ENCODE measurements around the gene RLN3. TPM values are rescaled to one million over a fixed set of nuclear protein-coding genes. Genes with fewer than 3 reads are reported as not detected.

Gene RLN3
- total and polyA plus RNA-seq, 9 of the 15 experiments (the other 6 are each of a cell fraction or from before 2014, with no cell fraction given) = 0.31 to 1.2 (median 0.71) TPM; not detected in 6

DNA sequence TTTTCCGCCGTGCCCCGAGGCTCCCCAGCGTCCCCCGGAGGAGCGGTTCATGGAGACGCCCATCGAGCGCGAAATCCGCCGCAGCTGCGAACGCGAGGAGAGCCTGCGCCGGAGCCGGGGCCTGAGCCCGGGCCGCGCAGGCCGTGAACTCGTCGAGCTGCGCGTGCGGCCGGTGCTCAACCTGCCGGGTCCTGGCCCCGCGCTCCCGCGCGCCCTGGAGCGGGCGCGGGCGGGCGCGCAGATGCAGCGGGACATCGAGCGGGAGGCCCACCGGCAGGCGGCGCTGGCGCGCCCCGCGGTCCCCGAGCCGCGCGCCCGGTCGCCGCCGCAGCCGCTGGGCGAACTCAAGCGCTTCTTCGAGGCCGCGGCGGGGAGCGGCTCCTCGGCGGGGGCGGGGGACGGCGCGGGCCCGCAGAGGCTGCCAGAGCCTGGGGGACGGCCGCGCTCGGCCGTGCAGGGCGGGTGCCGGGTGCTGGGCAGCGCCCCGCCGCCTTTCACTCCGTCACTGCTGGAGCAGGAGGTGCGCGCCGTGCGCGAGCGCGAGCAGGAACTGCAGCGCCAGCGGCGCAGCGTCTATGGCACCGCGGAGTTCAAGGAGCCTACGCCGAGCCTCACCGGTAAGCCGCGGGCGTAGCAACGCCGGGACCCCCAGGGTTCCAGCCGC lies 45.4 kb downstream of the RLN3 start (continued):
- no peak for TF ChIP-seq ZNF780A (CRISPR knock-in tag; IDR thresholded peaks at IDR 0.05)
- no peak for TF ChIP-seq RBM17 (IDR thresholded peaks at IDR 0.05; ENCODE audit: borderline replicate concordance, low read depth, low read length)
- TF ChIP-seq HSF4 (CRISPR knock-in tag; IDR thresholded peaks at IDR 0.05; ENCODE audit: borderline replicate concordance) = no peak
- TF ChIP-seq MCM2 (IDR thresholded peaks at IDR 0.05; ENCODE audit: low read depth) = no peak
- TF ChIP-seq ARNT (IDR thresholded peaks at IDR 0.05) = no peak
- no peak for TF ChIP-seq ZNF75A (CRISPR knock-in tag; IDR thresholded peaks at IDR 0.05)
- TF ChIP-seq, protein P1, sequence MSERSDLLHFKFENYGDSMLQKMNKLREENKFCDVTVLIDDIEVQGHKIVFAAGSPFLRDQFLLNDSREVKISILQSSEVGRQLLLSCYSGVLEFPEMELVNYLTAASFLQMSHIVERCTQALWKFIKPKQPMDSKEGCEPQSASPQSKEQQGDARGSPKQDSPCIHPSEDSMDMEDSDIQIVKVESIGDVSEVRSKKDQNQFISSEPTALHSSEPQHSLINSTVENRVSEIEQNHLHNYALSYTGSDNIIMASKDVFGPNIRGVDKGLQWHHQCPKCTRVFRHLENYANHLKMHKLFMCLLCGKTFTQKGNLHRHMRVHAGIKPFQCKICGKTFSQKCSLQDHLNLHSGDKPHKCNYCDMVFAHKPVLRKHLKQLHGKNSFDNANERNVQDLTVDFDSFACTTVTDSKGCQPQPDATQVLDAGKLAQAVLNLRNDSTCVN (CRISPR knock-in tag; IDR thresholded peaks at IDR 0.05) = no peak
- TF ChIP-seq, protein P2, sequence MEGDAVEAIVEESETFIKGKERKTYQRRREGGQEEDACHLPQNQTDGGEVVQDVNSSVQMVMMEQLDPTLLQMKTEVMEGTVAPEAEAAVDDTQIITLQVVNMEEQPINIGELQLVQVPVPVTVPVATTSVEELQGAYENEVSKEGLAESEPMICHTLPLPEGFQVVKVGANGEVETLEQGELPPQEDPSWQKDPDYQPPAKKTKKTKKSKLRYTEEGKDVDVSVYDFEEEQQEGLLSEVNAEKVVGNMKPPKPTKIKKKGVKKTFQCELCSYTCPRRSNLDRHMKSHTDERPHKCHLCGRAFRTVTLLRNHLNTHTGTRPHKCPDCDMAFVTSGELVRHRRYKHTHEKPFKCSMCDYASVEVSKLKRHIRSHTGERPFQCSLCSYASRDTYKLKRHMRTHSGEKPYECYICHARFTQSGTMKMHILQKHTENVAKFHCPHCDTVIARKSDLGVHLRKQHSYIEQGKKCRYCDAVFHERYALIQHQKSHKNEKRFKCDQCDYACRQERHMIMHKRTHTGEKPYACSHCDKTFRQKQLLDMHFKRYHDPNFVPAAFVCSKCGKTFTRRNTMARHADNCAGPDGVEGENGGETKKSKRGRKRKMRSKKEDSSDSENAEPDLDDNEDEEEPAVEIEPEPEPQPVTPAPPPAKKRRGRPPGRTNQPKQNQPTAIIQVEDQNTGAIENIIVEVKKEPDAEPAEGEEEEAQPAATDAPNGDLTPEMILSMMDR (IDR thresholded peaks at IDR 0.05 in 2 of 3, conservative IDR thresholded peaks at IDR 0.05 in 1 of 3; ENCODE audit: insufficient read depth in 2 of 3, low read depth in 1 of 3, low read length in 3 of 3) = peak; percentile 17 to 88 (median 75); a peak in 5 of 6 replicates
- TF ChIP-seq, protein P3, sequence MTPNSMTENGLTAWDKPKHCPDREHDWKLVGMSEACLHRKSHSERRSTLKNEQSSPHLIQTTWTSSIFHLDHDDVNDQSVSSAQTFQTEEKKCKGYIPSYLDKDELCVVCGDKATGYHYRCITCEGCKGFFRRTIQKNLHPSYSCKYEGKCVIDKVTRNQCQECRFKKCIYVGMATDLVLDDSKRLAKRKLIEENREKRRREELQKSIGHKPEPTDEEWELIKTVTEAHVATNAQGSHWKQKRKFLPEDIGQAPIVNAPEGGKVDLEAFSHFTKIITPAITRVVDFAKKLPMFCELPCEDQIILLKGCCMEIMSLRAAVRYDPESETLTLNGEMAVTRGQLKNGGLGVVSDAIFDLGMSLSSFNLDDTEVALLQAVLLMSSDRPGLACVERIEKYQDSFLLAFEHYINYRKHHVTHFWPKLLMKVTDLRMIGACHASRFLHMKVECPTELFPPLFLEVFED (CRISPR knock-in tag; conservative IDR thresholded peaks at IDR 0.05) = no peak
- TF ChIP-seq RBM34 (IDR thresholded peaks at IDR 0.05; ENCODE audit: borderline replicate concordance, insufficient read depth, low read length) = no peak
- no peak for TF ChIP-seq MTF1 (CRISPR knock-in tag; IDR thresholded peaks at IDR 0.05; ENCODE audit: borderline replicate concordance)
- TF ChIP-seq CEBPB (tag; IDR thresholded peaks at IDR 0.05) = no peak
- TF ChIP-seq, protein P4, sequence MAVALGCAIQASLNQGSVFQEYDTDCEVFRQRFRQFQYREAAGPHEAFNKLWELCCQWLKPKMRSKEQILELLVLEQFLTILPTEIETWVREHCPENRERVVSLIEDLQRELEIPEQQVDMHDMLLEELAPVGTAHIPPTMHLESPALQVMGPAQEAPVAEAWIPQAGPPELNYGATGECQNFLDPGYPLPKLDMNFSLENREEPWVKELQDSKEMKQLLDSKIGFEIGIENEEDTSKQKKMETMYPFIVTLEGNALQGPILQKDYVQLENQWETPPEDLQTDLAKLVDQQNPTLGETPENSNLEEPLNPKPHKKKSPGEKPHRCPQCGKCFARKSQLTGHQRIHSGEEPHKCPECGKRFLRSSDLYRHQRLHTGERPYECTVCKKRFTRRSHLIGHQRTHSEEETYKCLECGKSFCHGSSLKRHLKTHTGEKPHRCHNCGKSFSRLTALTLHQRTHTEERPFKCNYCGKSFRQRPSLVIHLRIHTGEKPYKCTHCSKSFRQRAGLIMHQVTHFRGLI (CRISPR knock-in tag; IDR thresholded peaks at IDR 0.05) = no peak
- TF ChIP-seq ZNF133 (CRISPR knock-in tag; IDR thresholded peaks at IDR 0.05) = no peak
- no peak for TF ChIP-seq NFE2 (IDR thresholded peaks at IDR 0.05; ENCODE audit: low read depth)
- no peak for TF ChIP-seq ZNF41 (CRISPR knock-in tag; conservative IDR thresholded peaks at IDR 0.05)
- TF ChIP-seq, protein P5, sequence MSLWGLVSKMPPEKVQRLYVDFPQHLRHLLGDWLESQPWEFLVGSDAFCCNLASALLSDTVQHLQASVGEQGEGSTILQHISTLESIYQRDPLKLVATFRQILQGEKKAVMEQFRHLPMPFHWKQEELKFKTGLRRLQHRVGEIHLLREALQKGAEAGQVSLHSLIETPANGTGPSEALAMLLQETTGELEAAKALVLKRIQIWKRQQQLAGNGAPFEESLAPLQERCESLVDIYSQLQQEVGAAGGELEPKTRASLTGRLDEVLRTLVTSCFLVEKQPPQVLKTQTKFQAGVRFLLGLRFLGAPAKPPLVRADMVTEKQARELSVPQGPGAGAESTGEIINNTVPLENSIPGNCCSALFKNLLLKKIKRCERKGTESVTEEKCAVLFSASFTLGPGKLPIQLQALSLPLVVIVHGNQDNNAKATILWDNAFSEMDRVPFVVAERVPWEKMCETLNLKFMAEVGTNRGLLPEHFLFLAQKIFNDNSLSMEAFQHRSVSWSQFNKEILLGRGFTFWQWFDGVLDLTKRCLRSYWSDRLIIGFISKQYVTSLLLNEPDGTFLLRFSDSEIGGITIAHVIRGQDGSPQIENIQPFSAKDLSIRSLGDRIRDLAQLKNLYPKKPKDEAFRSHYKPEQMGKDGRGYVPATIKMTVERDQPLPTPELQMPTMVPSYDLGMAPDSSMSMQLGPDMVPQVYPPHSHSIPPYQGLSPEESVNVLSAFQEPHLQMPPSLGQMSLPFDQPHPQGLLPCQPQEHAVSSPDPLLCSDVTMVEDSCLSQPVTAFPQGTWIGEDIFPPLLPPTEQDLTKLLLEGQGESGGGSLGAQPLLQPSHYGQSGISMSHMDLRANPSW (CRISPR knock-in tag; IDR thresholded peaks at IDR 0.05) = no peak
- no peak for TF ChIP-seq CBX2 (IDR thresholded peaks at IDR 0.05; ENCODE audit: insufficient read depth, low read length, poor library complexity, severe bottlenecking)
- no peak for TF ChIP-seq MCM3 (IDR thresholded peaks at IDR 0.05)
- TF ChIP-seq SIN3B (IDR thresholded peaks at IDR 0.05; ENCODE audit: low read depth) = peak; percentile 58
- TF ChIP-seq LARP7 (IDR thresholded peaks at IDR 0.05) = no peak

Data from K562 (cell line).